Left renal pelvis (tissue), 4 donors: ENCODE measurements around the gene C16orf95. TPM values are rescaled to one million over a fixed set of nuclear protein-coding genes. Genes with fewer than 3 reads are reported as not detected.
"Not testable (repeated sequence)": the region's sequence is repeated elsewhere in the genome, so short reads cannot be mapped to it uniquely, and the experiment has no call there.

Experiments used
- DNase-seq, 4 donors: peaks; one replicate each; pipeline ENCODE4 v3.0.0-alpha.2; 2013; ENCODE audit warnings: low read depth in 4 of 4, low spot score in 3 of 4
- polyA plus RNA-seq, 4 donors: library from polyadenylated mRNA; unstranded; fragments of 120-200 nt; gene quantifications; one replicate each; pipeline ENCODE4 v1.2.1, GENCODE V29; 2013; ENCODE audit not compliant: insufficient read length in 4 of 4

Gene C16orf95
- polyA plus RNA-seq, 4 donors = 2.5 to 4.2 (median 3.8) TPM

DNA sequence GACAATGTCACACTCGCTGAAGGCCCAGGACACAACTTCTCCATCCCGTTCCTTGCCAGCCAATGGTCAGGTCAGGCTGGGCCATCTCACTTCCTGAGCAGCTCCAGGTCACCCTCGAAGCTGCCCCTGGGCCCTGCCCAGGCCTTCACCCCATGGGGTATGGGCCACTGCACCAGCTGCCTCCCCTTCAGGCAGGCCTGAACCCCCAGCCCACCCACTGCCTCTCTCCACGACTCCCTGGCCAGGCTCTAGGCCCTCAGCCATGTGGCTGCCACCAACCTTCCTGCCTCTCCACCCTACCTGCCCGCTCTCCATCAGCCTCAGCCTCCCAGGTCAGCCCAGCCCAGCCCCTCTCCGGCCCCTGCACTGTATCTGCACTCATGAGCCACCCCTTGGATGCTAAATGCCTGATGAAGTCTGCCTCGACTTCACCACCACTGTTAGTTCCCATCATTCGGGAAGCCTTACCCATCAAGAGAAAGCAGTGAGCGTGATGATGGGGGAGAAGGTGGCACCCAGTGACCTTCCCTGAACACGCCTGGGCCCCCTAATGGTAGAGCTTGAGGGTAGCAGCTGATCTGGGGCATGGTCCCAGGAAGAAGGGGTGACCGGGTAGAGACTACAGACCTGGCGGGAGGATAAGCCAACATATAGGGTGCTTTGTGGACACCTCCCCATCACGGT is 30.9 kb upstream of the C16orf95 start:
- DNase-seq = no peak

DNA sequence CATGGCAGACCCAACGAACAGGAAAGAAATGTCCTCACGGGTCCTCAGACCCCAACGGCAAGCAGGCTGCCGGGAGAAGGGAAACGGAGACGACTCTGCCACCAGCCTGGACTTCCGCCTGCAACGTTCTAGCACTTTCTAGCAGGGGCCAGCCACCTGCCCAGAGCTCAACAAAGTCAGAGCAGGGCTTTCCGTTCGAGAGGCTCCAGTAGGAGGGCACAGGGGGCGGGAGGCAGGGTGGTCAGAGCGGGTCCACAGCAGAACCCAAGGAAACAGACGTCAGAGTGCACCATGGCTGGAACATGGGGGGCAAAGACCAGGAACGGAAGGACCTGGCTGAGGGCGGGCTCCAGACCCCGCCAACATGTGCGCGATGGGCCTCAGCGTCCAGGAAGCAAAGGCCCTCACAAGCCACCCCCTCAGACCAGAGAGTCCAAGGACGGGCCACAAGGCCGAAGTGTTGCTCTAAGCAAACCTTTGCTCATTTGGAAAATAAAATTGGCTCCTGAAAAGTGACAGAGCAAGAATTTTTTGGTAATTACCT is 29.4 kb upstream of the C16orf95 start:
- no peak for DNase-seq

DNA sequence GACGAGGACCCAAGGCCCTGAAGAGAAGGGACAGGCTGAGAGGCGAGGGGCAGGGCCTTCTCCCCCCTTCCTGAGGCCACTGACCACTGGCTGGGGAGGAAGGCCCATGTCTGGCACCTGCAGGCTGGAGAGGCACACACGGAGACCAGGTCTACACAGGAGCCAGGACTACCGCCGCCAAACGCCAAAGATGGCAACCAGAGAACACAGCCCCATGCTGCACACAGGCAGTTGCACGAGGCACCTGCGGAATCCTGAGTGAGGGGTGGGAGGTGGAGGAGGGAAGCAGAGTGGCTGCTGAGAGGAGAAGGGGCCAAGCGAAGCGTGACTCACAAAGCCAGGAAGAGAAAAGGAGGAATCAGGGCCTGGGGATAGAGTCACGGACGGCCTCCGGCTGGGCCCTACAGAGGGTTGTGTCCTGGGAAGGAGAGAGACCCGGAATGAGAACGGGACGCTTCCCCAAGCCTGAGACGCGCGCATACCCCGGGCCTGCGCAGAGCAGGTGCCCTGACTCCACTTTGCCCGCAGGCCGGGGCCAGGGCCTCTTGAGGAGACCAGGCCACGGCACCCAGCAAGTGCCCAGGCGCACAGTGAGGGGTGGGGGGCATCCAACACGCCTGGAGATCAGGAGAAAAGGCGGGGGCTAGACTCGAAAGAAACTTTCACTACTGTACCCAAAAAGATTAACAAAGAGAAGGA is 28.7 kb upstream of the C16orf95 start:
- DNase-seq = peak in 1 of 4 donors; percentile 32

- no peak for DNase-seq
Measured at GRCh38 chr16:87344931-87345631, 27.9 kb upstream of the C16orf95 start.

DNA sequence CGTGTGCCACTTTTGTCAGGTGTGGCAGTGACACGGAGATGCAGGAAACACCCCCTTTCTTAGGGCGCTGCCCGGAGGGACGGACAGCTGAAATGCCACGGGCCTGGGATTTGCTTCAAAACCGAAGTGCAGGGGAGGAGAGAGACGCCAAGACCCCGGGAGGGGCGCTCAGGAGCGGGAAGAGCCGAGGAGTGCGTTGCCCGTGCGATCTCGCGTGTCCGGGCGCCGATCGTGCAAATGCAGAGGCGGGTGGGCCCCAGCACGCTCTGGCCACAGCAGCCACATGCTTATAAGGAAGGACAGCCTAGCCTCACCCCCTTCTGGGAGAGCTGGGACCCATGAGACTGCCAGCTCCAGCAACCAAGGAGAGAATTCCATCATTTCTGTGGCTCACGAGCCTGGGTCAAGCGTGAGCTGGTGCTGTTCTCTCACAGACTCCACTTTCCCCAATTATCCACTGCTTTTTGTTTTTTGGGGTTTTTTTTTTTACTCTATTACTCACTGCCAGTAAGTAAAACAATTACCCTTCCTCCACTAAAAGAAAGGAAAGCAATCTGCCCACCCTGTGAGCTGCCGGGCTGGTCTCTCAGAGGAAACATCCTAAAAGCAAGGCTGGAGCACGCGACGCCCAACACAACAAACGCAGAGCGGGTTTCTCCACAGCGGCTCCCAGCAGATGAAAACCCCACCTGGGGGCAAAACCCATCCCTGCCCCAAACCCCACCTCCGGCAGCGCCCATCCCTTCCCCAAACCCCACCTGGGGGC is 27.2 kb upstream of the C16orf95 start:
- no peak for DNase-seq

DNA sequence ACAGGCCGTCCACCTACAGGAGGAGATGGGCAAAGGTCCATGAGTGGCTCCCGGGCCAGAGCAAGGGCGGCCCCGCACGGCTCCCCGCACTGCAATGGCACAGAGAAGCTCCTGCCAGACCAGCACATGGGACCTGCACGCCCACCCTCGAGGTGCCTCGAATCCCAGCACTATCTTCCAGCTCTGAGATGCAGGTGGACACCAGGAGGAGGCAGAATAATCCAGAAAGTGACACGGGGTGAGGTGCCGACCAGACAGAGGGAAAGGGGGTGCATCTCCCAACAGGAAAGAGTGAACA is 26.5 kb upstream of the C16orf95 start:
- no peak for DNase-seq

DNA sequence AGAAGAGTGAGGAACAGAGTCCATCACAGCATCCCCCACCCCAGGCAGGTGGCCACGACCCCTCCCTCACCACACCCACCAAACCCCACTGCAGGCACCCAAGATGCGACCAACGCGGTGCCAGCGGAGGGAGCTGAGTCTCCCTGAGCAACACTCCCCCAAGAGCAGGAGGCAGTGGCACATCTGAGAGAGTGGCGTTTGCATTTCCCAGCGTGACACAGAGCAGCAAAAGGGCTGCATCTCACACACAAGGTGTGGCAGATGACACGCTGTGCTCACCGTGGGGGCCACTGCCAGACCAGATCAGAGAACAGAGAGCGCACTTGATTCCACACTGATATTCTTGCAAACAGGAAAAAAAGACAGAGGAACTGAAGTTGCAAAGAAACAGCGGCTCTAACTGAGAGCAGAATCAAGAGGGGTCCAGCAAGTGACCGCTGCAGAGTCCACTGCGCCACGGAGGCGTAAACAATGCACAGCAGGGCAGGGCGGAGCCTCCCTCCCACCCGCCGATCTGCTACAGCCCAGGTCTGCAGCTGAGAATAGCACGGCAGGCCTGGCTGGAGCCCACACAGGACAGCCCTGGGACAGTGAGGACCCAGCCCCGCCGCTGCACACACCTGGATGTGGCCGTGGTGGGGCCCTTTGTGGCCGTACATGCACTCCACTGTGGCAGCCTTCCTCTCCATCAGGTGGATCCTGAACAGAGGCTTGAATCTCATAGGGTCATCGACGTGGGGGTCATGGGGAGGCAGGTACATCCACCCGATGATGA is 26.0 kb upstream of the C16orf95 start:
- no peak for DNase-seq

GRCh38 chr16:87342504-87342903 is 25.3 kb upstream of the C16orf95 start:
- no peak for DNase-seq

- no peak for DNase-seq
Measured at GRCh38 chr16:87340198-87340597, 23.0 kb upstream of the C16orf95 start.

- DNase-seq = not testable (repeated sequence)
Measured at GRCh38 chr16:87339724-87340105, 22.5 kb upstream of the C16orf95 start.

GRCh38 chr16:87339086-87339723 is 22.0 kb upstream of the C16orf95 start:
- no peak for DNase-seq

DNA sequence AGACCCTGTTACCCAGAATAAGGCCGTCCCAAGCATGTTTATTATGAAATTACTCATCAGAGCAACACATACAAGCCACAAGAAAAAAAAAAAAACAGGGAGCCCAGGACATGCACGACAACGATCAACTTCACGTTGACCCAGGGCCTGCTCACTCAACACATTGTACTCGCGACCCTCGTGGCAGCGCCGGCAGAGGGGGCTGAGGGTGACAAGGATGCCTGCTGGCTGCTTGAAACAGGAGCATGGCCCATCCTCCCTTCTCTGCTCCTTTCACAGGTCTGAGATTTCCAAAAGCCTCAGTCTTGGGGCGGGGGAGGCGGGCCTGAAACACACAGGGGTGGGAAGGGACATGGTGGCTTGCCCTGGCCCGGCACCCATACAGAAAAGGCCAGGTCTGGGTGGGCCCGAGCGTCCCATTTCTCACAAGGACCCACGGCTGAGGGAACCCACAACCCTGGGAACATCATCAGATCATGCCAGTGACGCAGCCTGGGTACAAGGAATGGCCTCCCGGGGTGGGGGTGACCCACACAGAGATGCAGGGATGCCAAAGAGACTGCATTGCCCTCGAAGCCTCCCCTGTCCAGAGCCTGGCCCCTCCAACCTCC is 21.1 kb upstream of the C16orf95 start:
- DNase-seq = no peak

DNA sequence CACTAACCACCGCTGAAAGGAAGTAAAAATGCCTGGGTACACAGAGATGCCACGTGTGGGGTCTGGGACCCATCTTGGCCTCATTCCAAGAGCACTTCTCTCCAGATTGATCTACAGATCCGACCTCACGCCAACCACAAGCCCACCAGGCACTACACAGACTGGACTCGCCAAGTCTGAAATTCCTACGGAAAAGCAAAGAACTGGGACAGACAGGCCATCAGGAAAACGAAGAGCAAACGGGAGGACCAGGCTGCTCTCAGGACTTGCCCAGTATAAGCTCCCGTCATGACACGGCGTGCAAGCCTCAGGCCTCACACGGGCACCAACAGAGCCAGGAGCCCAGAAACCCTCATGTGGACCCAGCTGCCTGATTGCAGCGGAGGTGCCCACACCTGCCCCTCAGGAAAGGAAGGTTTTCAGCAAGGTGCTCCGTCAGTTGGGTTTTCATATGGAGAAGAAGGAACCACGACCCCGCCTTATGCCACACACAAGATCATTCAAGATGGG is 20.1 kb upstream of the C16orf95 start:
- no peak for DNase-seq

DNA sequence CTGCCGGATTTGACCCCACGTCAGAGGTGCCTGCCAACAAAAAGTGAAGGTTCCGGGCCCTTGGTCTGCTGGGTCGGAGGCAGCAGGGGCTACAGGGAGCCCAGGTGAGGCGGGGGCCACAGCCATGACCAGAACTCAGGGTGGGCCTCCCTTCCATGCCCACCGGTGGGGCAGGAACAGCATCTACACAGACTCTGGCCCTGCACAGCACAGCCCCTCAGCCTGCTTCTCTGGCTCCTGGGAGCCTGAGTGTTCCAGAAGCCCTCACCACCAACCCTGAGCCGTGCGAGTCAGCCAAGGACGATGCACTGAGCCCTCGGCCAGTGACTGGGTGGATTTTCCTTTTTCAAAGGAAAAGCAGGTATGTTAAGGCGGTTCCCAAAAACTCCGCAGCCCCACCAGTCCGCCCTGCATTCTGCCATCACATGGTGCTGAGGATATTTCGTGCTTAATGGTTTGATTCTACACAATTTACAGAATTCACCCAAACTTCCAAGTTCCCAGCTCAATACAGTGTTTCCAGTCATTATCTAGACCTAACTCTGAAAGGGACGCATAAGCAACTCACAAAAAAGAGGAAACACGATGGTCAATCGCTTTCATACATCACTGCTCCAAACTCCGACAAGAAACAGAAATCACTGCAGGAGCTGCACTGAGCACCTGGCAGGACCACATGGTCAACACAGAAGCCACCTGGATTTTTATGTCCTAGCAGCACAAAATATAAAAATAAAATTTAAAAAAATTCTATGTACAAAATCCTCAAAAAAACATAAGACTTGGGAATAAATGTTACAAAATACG is 19.4 kb upstream of the C16orf95 start:
- no peak for DNase-seq

DNA sequence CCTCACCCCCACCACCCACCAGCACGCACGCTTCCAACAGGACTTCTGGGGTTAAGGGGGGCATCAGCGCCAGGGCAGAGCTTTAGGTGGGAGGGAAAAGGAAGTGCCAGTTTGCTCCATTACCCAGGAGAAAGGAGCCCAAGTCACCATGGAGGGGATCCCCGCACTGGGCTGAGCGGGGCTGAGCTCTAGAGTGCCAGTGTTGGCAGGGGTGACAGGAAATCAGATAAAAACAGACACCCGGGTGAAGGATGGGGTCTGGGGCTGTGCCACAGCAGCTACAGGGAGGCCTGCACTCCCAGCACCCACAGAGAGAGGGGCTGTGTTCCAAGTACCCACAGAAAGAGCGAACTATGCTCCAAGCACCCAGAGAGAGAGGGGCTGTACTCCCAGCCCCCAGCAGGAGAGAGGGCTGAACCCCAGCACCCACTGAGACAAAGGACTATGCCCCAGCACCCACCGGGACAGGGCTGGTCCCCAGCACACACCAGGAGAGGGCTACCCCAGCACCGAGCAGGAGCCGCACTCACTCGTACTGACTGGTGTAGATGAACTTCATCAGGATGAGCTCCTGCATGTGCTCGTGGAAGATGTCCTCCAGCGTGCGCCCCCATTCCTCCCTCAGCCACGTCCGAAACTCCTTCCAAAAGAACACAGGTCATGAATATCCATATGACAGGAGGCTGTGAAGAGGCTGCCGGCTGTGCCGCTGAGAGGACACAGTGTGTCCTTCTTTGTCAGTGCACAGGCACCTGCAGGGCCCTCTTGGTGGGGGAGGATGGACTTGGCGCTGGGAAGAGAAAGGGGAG is 18.6 kb upstream of the C16orf95 start:
- DNase-seq = no peak

GRCh38 chr16:87334651-87335624 is 17.7 kb upstream of the C16orf95 start:
- DNase-seq = no peak
